DMS79 (cell line): Measurements from ENCODE around the gene FCN3.
A peak's percentile ranks its signal among the peaks of the same experiment; 100 is the strongest.

ENCODE experiments used
- DNase-seq: peaks from one replicate; lab custom pipeline; 2025; lab: John Stamatoyannopoulos, UW

FCN3 gene

DNA sequence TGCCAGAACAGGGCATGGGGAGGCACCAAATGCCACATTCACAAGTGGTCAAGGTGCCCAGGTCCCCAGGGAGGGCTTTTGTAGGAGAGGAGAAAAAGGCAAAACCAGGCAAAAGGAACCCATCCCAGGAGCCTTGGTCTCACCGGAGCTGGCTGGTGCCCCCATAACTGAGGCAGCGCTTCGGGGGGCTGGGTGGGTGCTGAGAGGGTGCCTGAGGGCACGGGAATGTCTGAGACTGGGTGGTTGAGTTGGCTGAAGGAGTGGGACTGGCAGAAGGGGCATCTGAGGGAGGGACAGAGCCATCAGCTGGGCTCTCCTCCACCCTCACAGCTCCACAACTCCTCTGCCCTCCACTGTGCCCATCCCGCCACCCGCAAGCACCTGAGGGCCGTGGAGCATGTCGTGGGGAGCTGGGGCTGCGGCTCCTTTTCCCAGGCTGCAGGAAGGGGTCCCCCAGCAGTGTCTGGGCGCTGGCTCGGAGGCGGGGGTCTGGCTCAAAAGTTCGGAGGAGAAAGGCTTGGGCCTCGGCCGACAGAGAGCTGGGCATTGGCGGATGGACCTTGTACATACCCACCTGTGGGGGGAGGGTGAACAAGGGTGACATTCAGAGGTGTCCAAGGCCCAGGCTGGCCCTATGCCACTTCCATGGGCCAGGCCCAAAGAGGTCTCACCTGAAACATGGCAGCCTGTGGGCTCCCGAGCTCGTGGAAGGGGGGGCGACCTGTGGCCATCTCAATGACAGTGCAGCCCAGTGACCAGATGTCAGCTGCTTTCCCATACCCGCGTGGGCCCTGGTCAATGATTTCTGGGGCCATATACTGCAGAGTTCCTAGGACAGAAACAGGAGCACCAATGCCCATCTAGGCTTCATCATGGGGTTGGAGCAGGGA is 16.3 kb downstream of the FCN3 start:
- DNase-seq, result no peak

DNA sequence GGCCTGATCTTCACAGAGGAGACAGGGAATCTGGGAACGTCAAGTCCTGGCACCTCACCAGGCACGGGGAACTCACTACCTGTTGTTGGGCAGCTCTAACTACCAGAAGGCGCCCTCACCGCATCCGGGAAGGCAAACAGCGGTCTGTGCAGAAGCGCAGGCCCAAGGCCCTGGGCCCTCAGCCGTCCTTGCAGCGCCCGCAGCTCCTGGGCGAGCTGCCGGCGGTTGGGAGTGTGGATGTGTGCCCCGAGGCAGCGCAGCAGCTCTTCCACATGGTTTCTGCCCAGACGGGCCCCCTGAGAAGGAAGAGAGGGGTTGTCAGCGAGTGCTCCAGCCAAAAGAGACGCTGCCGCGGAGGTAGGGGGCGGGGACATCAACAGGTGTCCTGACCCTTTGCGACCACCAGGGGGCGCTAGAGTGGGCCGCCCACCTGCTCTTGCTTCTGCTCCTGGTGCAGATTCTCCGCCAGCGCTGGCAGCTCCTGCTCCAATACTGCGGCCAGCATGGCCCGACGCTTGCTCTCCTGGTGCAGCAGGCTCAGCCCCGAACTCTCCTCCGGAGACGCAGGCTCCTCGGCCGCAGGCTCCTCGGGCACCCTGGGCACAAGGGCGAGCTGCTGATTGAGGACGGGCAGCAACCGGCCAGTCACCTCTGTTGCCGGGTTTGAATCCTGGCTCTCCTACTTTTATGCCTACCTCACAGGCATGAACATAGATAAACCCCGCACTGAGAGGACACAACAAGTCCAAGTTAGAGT is 17.2 kb downstream of the FCN3 start:
- DNase-seq, result no peak

DNA sequence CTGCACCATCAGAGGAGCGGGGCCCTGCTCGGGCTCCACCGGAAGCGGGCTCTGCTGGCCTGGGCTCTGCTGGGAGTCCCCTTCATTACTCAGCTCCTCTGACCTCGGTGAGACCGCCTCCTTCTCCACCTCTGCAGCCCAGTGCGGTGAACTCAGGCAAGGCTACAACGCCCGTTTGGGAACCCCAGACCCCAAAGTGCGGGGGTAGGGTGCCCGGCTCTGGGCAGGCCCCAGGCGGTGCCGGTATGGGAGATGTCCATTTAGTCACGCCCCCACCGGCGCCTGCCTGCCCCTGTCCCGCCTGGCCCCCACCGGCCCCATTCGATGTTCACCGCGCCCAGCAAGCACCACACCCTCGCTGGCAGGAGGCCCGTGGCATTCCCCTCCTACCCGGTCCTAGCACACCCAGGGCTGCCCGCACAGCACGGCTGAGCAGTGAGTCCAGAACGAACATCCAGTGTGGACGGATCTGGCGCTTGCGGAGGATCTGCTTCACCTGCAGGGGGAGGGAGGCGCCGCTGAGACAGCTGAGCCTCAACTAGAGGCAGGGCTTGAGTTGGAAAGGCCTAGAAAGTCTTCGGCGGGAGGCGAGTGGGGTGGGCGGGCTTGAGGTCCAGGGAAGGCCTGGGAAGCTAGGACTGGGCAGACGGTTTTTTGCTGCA is 17.9 kb downstream of the FCN3 start:
- DNase-seq, result no peak

DNA sequence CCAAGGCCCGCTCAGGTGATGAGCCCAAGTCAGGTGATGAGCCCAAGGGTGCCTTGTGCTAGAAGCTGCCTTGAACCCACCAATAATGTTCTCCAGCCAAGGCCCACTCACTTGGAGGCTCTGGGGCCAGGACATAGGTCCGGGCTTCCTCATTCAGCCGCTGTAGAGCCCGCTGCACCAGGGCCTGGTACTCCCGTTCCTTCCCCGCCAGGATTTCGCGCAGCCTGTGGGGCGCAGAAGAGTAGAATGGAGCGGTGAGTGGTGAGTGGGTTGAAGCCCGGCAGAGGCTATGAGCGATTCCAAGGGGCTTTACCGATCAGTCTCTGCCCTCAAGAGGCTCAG is 18.4 kb downstream of the FCN3 start:
- no peak for DNase-seq

DNA sequence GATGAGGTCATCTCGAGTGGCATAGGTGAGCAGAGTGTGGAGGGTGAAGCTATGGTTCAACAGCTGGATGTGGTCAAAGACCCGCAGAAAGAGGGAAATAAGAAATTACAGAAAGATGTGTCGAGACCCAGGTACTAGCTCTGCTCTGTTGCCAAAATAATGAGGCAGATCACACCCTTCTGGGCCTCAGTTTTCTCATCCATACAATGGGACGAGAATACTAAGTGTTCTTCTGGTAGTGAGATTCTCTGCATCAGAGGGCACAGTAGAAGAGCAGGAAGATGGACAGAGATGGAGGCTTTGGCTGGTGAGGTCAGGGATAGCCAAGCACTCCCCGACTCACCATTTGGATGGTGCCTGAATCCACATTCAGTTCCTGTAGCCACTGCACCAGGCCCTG is 18.9 kb downstream of the FCN3 start:
- DNase-seq, result no peak

DNA sequence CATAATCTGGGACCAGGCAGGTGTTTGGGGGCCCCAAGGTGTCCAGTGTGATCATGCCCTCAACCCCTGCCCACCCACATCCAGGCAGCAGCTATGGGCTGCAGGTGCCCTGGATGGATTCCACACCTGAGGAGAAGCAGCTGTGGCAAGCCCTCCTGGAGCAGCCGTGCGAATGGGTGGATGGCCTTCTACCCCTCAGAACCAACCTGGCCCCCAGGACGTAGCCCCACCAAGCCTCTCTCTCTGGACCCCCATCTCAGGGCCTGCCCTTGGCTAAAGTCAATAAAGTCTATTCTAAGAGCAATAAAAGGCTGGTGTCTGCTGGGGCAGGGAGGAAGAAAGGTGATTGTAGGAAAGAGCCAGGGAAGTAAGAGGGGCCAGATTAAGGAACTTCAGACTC is 21.0 kb downstream of the FCN3 start:
- DNase-seq, result no peak

DNA sequence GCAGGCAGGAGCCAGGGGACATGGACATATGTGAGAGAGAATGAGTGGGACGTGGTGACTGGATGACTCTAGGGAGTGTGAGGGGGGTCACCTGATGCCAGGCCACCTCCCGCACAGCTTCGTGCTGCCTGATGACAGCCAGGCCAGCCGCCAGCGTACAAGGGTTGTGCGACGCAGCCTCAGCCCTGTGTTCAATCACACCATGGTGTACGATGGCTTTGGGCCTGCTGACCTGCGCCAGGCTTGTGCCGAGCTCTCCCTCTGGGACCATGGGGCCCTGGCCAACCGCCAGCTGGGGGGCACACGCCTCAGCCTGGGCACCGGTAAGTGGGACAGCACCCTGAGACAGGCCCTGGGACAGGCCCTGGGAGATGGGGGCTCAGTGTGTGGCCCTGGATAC is 21.5 kb downstream of the FCN3 start:
- DNase-seq, result no peak

DNA sequence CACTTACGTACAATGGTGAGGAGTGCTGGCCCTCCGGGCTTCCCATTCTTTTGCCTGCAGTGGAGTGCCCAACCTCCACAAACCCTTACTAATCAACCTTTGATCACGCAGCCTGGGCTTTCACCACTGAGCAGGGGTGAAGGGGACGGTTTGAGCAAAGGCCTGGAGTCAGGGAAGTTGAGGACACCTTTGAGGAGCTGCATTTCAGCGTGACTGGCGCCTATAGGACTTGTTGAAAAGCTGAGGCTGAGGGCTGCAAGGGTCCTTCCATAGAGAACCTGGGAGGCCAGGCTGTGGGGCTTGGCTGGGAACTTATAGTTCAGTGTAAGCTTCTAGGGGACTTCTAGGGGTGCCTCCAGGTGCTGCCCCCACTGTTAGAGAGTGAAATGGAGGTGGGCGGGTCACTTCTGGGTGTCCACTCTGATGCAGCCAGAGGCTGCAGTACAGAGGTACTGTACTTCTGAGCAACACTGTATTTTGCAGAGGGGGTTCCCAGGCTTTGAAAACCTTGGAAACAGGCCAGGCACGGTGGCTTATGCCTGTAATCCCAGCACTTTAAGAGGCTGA is 23.0 kb downstream of the FCN3 start:
- no peak for DNase-seq

DNA sequence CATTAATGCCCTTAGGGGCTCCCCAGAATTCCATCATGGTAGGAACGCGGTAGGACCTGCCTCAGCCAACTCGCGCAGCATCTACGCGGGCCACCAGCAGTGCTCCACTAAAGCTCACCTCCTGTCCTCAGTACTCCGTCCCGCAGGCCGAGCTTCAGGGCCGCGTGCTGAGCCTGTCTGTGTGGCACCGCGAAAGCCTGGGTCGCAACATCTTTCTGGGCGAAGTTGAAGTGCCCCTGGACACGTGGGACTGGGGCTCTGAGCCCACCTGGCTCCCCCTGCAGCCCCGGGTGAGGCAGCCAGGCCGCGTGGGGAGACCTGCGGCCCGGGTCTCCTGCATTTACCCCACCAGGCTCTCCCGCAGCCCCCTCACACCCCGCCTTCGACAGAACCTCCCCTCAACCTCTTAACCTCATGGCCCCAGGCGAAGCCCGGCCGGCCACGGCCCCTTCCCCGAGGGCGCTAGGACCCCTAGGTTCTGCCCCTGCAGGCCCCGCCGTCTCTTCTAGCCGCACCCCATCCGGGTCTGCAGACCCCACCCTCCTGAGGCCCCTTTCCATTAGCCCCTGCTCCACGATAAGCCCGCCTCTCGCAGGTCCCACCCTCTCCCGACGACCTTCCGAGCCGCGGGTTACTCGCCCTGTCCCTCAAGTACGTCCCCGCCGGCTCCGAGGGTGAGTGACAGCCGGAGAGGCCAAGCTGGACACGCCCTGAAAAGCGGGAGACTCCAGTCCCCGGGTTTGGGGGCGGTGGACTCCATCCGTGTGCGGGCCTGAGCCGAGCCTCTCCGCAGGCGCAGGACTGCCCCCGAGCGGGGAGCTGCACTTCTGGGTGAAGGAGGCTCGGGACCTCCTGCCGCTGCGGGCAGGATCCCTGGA is 23.7 kb downstream of the FCN3 start:
- peak; percentile 70 for DNase-seq

DNA sequence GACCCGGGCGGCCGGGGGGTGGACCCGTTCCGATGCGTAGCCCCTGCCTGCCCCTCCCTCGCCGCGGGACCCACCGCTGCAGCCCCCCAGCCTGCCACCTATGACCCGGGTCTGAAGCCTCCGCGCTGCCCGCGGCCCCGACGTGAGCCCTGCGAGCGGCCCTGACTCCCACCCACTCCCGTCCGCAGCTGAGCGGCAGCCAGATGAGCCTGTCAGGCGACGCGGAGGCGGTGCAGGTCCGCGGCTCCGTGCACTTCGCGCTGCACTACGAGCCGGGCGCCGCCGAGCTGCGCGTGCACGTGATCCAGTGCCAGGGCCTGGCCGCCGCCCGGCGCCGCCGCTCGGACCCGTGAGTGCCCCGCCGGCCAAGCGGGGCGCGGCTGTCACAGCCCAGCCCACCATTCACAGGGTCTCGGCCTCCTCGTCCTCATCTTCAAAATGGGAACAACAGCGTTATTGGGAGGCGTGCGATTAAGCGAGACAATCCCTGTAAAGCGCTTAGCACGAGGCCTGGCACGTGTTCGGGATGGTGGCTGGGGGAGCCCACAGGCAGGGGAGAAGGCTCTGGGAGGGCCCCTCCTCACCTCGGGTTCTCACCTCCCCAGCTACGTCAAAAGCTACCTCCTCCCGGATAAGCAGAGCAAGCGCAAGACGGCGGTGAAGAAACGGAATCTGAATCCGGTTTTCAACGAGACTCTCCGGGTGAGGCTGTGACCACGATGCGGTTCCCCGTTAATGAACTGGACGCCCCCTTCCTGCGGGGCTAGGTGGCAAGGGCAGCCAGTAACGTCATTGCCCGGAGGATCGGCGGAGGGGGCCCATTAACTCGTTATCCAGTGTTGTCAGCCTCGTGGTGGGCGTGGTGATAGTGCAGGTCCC is 24.6 kb downstream of the FCN3 start:
- peak; percentile 24 for DNase-seq

DNA sequence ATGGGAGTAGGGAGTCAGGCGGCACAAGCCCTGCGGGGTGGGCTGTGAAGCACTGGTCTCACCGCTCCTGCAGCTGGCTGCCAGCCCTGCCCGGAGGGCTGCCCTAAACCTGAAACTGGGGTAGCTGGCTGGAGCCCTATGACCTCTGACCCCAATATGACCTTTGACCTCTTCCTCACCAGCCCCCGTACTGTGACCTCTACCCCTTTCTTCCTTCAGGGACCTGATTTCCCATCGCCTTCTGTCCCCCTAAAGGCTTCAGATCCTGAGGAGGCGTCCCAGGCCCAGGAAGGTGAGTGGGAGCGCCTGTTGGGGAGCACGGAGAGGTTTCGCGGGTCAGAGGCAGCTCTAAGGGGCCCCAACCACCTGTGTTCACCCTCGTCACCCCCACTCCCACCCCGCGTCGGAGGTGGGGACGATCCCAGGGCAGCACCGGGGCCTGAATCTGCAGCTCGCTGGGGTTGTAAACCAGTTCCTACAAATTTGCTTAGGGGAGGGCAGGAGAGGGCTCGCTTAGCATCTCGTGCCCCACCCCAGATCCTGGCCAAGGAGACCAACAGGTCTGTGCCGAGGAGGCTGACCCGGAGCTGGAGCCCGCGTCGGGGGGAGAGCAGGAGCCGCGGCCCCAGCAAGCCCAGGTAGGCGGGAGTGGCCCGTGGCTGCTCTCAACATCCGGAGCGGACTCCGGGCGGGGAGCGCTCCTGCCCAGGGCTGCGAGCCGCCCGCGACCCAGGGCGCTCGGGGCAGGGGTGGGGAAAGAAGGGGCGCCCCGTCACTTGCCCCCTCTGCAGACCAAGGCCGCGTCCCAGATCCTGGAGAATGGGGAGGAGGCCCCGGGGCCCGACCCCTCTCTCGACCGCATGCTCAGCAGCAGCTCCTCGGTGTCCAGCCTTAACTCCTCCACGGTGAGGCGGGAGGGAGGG is 25.5 kb downstream of the FCN3 start:
- peak; percentile 73 for DNase-seq

DNA sequence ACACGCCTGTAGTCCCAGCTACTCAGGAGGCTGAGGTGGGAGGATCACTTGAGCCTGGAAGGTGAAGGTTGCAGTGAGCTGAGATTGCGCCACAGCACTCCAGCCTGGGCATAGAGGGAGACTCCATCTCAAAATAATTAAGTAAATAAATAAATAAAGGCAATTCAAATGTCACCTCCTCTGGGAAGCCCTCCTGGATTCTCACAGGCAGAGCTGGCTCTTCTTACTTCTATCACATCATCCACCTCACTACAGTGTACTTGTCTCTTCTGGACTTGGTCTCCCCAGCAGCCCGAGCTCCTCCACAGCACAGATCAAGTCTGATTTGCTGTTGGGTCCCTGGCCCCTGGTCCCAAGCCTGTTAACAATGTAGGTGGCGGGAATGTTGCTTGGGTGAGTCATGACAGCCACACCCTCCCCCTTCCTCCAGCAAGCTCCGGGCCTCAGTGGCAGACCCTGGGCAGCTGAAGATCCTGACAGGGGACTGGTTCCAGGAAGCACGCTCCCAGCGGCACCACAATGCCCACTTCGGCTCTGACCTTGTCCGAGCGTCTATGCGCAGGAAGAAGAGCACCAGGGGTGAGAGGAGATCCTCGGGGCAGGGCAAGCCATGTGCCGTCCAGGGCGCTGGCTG is 27.5 kb downstream of the FCN3 start:
- DNase-seq, result no peak

DNA sequence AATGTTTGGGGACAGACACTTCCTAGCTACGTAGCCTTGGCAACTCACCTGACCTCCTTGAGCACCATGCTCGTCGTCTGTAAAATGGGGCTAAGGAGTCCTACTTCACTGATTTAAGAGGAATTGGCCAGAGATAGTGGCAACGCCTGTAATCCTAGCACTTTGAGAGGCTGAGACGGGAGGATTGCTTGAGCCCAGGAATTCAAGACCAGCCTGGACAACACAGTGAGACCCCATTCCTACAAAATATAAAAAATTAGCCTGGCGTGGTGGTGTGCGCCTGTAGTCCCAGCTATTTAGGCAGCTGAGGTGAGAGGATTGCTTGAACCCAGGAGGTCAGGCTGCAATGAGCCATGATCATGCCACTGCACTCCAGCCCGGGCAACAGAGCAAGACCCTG is 28.3 kb downstream of the FCN3 start:
- DNase-seq, result no peak

DNA sequence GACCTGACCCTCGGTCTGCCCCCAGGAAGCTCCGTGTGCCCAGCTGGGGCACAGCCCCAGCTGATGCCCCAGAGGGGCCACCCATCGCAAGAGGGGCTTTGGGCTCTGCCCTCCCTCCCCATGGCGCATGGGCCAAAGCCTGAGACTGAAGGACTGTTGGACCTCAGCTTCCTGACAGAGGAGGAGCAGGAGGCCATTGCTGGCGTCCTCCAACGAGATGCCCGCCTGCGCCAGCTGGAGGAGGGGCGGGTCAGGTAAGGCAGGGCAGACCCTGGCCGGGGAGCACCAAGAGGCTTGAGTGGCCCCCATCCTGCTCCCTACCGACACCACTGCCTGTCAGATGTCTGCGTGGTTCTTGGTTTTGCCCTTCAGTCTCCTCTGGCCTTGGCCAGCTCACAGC is 29.4 kb downstream of the FCN3 start:
- no peak for DNase-seq

DNA sequence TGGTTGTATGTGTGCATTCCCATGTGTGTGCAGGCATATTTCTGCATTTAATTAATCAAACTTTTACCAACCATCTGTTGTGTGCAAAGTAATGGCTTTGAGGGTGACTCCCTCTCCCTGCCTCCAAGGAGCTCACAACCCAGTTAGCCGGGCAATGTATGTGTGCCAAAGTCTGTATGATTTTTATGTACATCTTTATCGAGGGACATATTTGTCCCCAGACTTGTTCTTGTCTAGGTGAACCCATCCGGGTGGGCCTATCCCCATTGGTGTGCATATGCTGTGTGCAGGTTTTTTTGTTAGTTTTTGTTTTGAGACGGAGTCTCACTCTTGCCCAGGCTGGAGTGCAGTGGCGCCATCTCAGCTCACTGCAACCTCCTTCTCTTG is 31.0 kb downstream of the FCN3 start:
- DNase-seq, result no peak

DNA sequence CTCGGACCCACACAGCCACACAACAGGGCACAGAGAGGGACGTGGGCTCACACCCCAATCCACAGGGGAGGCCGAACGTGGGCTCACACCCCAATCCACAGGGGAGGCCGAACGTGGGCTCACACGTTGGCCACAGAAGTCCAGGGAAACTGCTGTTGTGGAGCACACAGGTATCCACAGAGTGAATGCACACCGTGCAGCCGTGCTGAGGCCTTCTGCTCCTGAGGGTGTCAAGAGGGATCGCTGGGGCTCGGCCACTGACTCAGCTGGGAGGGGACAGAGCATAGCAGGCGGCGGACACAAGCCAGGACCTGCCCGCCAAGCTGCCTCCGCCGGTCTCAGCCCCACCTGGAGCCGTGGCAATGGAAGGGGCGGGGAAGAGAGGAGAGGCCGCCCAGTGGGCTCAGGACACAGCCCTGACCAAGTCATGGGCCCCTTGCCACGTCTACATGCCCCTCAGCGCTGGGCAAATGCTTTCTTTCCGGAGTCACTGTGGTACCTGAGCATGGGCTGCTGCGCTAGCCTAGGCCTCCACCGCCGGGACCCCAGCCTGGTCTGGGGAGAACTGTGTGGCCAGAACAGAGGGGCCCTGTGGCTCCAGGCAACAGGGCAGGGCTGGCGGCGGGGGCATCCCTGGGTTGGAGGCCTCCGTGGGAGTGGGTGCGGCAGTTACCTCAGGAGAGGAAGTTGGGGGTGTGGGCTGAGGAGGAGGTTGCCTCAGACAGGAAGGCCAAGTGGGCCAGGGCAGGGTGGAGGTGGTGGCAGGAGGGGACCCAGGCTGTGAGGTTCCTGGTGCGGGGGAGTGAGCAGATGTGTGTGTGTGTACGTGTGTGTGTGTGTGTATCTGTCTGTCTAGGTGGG is 31.6 kb downstream of the FCN3 start:
- peak; percentile 90 for DNase-seq

DNA sequence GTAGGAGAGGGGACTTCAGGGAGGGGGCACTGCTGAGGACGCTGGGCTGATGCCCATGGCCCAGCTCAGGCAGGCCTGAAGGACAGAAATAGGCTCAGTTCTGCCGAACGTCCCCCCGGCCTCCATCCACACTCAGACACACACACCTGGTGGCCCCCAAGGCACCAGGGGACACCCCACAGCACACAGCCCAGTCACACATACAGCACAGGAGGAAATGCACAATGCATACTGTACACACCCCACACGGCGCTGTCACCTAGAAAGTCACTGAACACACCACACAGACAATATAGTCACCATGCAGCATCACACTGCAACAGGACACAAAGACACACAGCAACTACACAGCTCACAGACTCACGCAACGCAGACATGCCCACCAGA is 32.2 kb downstream of the FCN3 start:
- DNase-seq, result no peak
